IMR-90 (cell line): ENCODE data around the gene PTPRN2. TPM values are rescaled to one million over a fixed set of nuclear protein-coding genes. Genes with fewer than 3 reads are reported as not detected.
"Not testable (repeated sequence)": the region's sequence is repeated elsewhere in the genome, so short reads cannot be mapped to it uniquely, and the experiment has no call there.

Source experiments
- ATAC-seq: fragments of 200-7000 bp; cut with Tn5 transposase; 2 replicates; pipeline ENCODE4 v1.9.1; 2020; ENCODE audit warnings: low read depth, mild to moderate bottlenecking, moderate library complexity
- BruUV-seq: library from RNA; stranded (reverse); fragments of 400-500 nt; replicated peaks from 2 replicates; lab custom pipeline; 2021; lab: Mats Ljungman, UMichigan
- CTCF ChIA-PET: fragments of 300-600 bp; formaldehyde crosslinking; extraction: SDS; loops from one replicate; lab custom pipeline; 2021; ENCODE audit warnings: antibody characterized with exemption; lab: Yijun Ruan, JAX
- POLR2A ChIA-PET: fragments of 300-600 bp; sonication (Branson Sonifier 250); formaldehyde crosslinking; loops from one replicate; lab custom pipeline; 2022; ENCODE audit warnings: antibody characterized with exemption; ENCODE audit not compliant: unreplicated experiment; lab: Charles Lee
- DNase-seq: peaks from one replicate; pipeline ENCODE4 v3.0.0; 2013
- H2AFZ ChIP-seq: replicated peaks from 2 replicates; pipeline ENCODE3; 2013; ENCODE audit warnings: low read length, mild to moderate bottlenecking; ENCODE audit not compliant: poor library complexity
- H2AK5ac ChIP-seq: 2 replicates; pipeline ENCODE4 v1.6.1; 2013; ENCODE audit warnings: low read depth, low read length, inconsistent platforms
- H2AK9ac ChIP-seq: replicated peaks from 2 replicates; pipeline ENCODE3; 2013; ENCODE audit warnings: mild to moderate bottlenecking, low read depth, low read length, moderate library complexity; ENCODE audit not compliant: poor library complexity
- H2BK120ac ChIP-seq: 2 replicates; pipeline ENCODE4 v1.6.1; 2013; ENCODE audit warnings: low read depth, low read length, inconsistent platforms
- H2BK15ac ChIP-seq: 3 replicates; pipeline ENCODE4 v1.6.1; 2013; ENCODE audit warnings: low read depth, low read length, inconsistent platforms
- H2BK20ac ChIP-seq: 2 replicates; pipeline ENCODE4 v1.6.1; 2013; ENCODE audit warnings: low read depth, mild to moderate bottlenecking, inconsistent platforms, low read length, moderate library complexity
- H2BK5ac ChIP-seq: 2 replicates; pipeline ENCODE4 v1.6.1; 2013; ENCODE audit warnings: mild to moderate bottlenecking, low read depth, low read length, inconsistent platforms; ENCODE audit not compliant: poor library complexity, severe bottlenecking
- H3K14ac ChIP-seq: replicated peaks from 2 replicates; pipeline ENCODE4 v1.6.1; 2013; ENCODE audit warnings: low read depth, low read length, inconsistent platforms
- H3K18ac ChIP-seq: 2 replicates; pipeline ENCODE4 v1.6.1; 2013; ENCODE audit warnings: low read depth, low read length, control low read depth
- H3K23ac ChIP-seq: 2 replicates; pipeline ENCODE4 v1.6.1; 2013; ENCODE audit warnings: low read depth, low read length, inconsistent platforms
- H3K27ac ChIP-seq: 2 replicates; pipeline ENCODE4 v1.5.1; 2013; ENCODE audit warnings: mild to moderate bottlenecking, control low read depth, low read length; ENCODE audit not compliant: insufficient read depth
- H3K27me3 ChIP-seq: 2 replicates; pipeline ENCODE4 v1.6.1; 2013; ENCODE audit warnings: low read length; ENCODE audit not compliant: control insufficient read depth, insufficient read depth
- H3K36me3 ChIP-seq: 2 replicates; pipeline ENCODE4 v1.6.1; 2013; ENCODE audit warnings: low read length, mixed read lengths; ENCODE audit not compliant: control insufficient read depth, insufficient read depth
- H3K4ac ChIP-seq: 2 replicates; pipeline ENCODE4 v1.6.1; 2013; ENCODE audit warnings: low read depth, low read length, inconsistent platforms
- H3K4me1 ChIP-seq: 2 replicates; pipeline ENCODE4 v1.6.1; 2013; ENCODE audit warnings: low read length, mixed read lengths; ENCODE audit not compliant: control insufficient read depth, insufficient read depth
- H3K4me2 ChIP-seq: 2 replicates; pipeline ENCODE4 v1.6.1; 2013; ENCODE audit warnings: low read depth, mild to moderate bottlenecking, control low read depth, low read length, moderate library complexity
- H3K4me3 ChIP-seq: 2 replicates; pipeline ENCODE4 v1.5.1; 2013; ENCODE audit warnings: low read depth, mild to moderate bottlenecking, control low read depth, low read length, moderate library complexity; ENCODE audit not compliant: insufficient read depth
- H3K56ac ChIP-seq: 2 replicates; pipeline ENCODE4 v1.6.1; 2013; ENCODE audit warnings: low read length, inconsistent platforms; ENCODE audit not compliant: insufficient read depth; ENCODE audit errors: extremely low read depth
- H3K79me1 ChIP-seq, 2 experiments: 2 replicates each; pipeline ENCODE4 v1.6.1; 2013; ENCODE audit warnings: low read length in 2 of 2, inconsistent platforms in 1 of 2, low read depth in 1 of 2
- H3K9ac ChIP-seq: 2 replicates; pipeline ENCODE4 v1.6.1; 2013; ENCODE audit warnings: low read depth, low read length, control low read depth
- H3K9me1 ChIP-seq: 2 replicates; pipeline ENCODE4 v1.6.1; 2013; ENCODE audit warnings: low read length, inconsistent platforms; ENCODE audit not compliant: insufficient read depth
- H3K9me3 ChIP-seq: 2 replicates; pipeline ENCODE4 v1.6.1; 2013; ENCODE audit warnings: low read length; ENCODE audit not compliant: control insufficient read depth, insufficient read depth
- H4K20me1 ChIP-seq: 2 replicates; pipeline ENCODE4 v1.6.1; 2013; ENCODE audit warnings: low read length, inconsistent platforms; ENCODE audit not compliant: insufficient read depth
- H4K5ac ChIP-seq: 2 replicates; pipeline ENCODE4 v1.6.1; 2013; ENCODE audit warnings: mild to moderate bottlenecking, low read depth, low read length, control low read depth
- H4K8ac ChIP-seq, 2 experiments: 2 replicates each; pipeline ENCODE4 v1.6.1; 2013; ENCODE audit warnings: low read depth in 2 of 2, low read length in 2 of 2, control low read depth in 1 of 2, inconsistent platforms in 1 of 2
- H4K91ac ChIP-seq: 2 replicates; pipeline ENCODE4 v1.6.1; 2013; ENCODE audit warnings: low read depth, low read length, inconsistent platforms; ENCODE audit not compliant: insufficient read depth
- WGBS, 2 experiments: methylation state at CpG; one replicate each; pipeline versions ENCODE4 v1.1.5 to v1.1.7; 2013; ENCODE audit warnings: missing lambda C conversion rate in 2 of 2; ENCODE audit not compliant: insufficient read length in 1 of 2; ENCODE audit errors: extremely low coverage in 2 of 2; 5-methylcytosine and 5-hydroxymethylcytosine counted together
- dilution Hi-C: fragments of 300-500 bp; cut with HindIII; formaldehyde crosslinking; loops from one replicate; pipeline ENCODE4 v1.14.3; 2018; ENCODE audit warnings: low sequenced_read_pairs; ENCODE audit not compliant: unreplicated experiment
- in situ Hi-C: fragments of 300-500 bp; cut with MboI; formaldehyde crosslinking; loops from 3 replicates; pipeline ENCODE4 v1.14.3; 2019; ENCODE audit warnings: low sequenced_read_pairs, inconsistent platforms, mixed read lengths
- intact Hi-C: fragments of 100-400 bp; cut with micrococcal nuclease; formaldehyde crosslinking; loops from 2 replicates; pipeline ENCODE4 v1.10.0; 2022
- polyA plus RNA-seq, 3 experiments: library from polyadenylated mRNA; depleted of rRNA; stranded (reverse); fragments of >200 nt; gene quantifications; 2 replicates each; pipeline ENCODE4 v1.2.3, GENCODE V29; 2012; ENCODE audit warnings: low replicate concordance in 1 of 3
- total RNA-seq: library from RNA; depleted of rRNA; stranded (reverse); fragments of >200 nt; gene quantifications from 2 replicates; pipeline ENCODE4 v1.2.3, GENCODE V29; 2012

Gene PTPRN2
- total and polyA plus RNA-seq, 2 of the 4 experiments (the other 2 are of a cell fraction): 0.03 TPM; not detected in 1

- H2BK120ac ChIP-seq, H3K23ac ChIP-seq, H2AFZ ChIP-seq, H3K4ac ChIP-seq, H3K36me3 ChIP-seq, dilution Hi-C loops, intact Hi-C loops, H3K9me1 ChIP-seq, H2BK20ac ChIP-seq, POLR2A ChIA-PET, H3K9ac ChIP-seq, H3K18ac ChIP-seq, ATAC-seq, H3K27me3 ChIP-seq, CTCF ChIA-PET, H3K79me1 ChIP-seq, H2BK5ac ChIP-seq, H4K20me1 ChIP-seq, H4K5ac ChIP-seq, H2AK5ac ChIP-seq, H2AK9ac ChIP-seq, H4K91ac ChIP-seq, in situ Hi-C loops, H4K8ac ChIP-seq, H3K4me2 ChIP-seq, BruUV-seq, H3K14ac ChIP-seq, H2BK15ac ChIP-seq, H3K4me3 ChIP-seq, DNase-seq, H3K27ac ChIP-seq, H3K56ac ChIP-seq, H3K4me1 ChIP-seq: not testable (repeated sequence)
- H3K9me3 ChIP-seq: peaks cover 58% of the 10 kb centered on the region
- 46% methylated on average over 3 of the region's 12 CpGs; no CpG with 5 or more reads in 1 of the 2 experiments for WGBS, 2 experiments
These were observed 53.5 kb downstream of the PTPRN2 start for GRCh38 chr7:158534134-158534515.
